ENCODE data around the gene TRIM3. TPM values are rescaled to one million over a fixed set of nuclear protein-coding genes. Genes with fewer than 3 reads are reported as not detected.

The TRIM3 gene
- total and polyA plus RNA-seq, 2 of the 4 experiments (the other 2 are of a cell fraction): 13.8 to 22.3 TPM

- dilution Hi-C loops (cut with HindIII; ENCODE audit: low sequenced_read_pairs, unreplicated experiment) (no loop called here), in situ Hi-C loops (cut with MboI; ENCODE audit: low sequenced_read_pairs) (no loop called here), intact Hi-C loops (cut with micrococcal nuclease) (no loop called here)
- peaks cover 50% of the 10 kb centered on the region for H3K9me1 ChIP-seq (ENCODE audit: insufficient read depth, low read length)
- no peak overlapping the region for H3K9ac ChIP-seq (ENCODE audit: low read depth, low read length)
- no peak overlapping the region for H3K4me2 ChIP-seq (ENCODE audit: low read depth, low read length)
- 94% methylated on average over 3 of the region's 7 CpGs; no CpG with 5 or more reads in 1 of the 2 experiments for WGBS, 2 experiments (ENCODE audit: extremely low coverage in 2 of 2, insufficient read length in 1 of 2)
- peaks cover 17% of the 10 kb centered on the region for H3K4me1 ChIP-seq (ENCODE audit: control insufficient read depth, insufficient read depth, low read length)
- ChIA-PET POLR2A (ENCODE audit: unreplicated experiment) (no interaction called here), CTCF (no interaction called here)
- TF ChIP-seq MXI1 (IDR thresholded peaks at IDR 0.05; ENCODE audit: borderline replicate concordance, low read depth, low read length): no peak
- no peak for TF ChIP-seq RAD21 (IDR thresholded peaks at IDR 0.05; ENCODE audit: low read length)
- no peak for TF ChIP-seq MAZ (IDR thresholded peaks at IDR 0.05; ENCODE audit: borderline replicate concordance, low read depth, low read length)
- no peak for TF ChIP-seq FOS (IDR thresholded peaks at IDR 0.05; ENCODE audit: low read depth, low read length)
- TF ChIP-seq SMC3 (IDR thresholded peaks at IDR 0.05; ENCODE audit: low read depth, low read length): no peak
- no peak for TF ChIP-seq ELK1 (IDR thresholded peaks at IDR 0.05; ENCODE audit: borderline replicate concordance, low read depth, low read length)
- no peak for TF ChIP-seq RFX5 (IDR thresholded peaks at IDR 0.05; ENCODE audit: low read depth, low read length)
- TF ChIP-seq, protein P1, sequence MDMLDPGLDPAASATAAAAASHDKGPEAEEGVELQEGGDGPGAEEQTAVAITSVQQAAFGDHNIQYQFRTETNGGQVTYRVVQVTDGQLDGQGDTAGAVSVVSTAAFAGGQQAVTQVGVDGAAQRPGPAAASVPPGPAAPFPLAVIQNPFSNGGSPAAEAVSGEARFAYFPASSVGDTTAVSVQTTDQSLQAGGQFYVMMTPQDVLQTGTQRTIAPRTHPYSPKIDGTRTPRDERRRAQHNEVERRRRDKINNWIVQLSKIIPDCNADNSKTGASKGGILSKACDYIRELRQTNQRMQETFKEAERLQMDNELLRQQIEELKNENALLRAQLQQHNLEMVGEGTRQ (IDR thresholded peaks at IDR 0.05; ENCODE audit: low read depth, low read length): no peak
- TF ChIP-seq POLR2A (IDR thresholded peaks at IDR 0.05; ENCODE audit: low read depth, low read length): no peak
- H2AK9ac ChIP-seq (replicated peaks; ENCODE audit: low read depth, low read length, poor library complexity): no peak overlapping the region
- H4K20me1 ChIP-seq (ENCODE audit: insufficient read depth, low read length): peaks cover 8% of the 10 kb centered on the region; the same call in 1 of the 2 replicates
- H2BK5ac ChIP-seq (ENCODE audit: low read depth, low read length, poor library complexity, severe bottlenecking): no peak overlapping the region
- no peak overlapping the region for H3K14ac ChIP-seq (replicated peaks; ENCODE audit: low read depth, low read length)
- no peak overlapping the region for H3K56ac ChIP-seq (ENCODE audit: extremely low read depth, insufficient read depth, low read length)
- H3K18ac ChIP-seq (ENCODE audit: low read depth, low read length): no peak overlapping the region
- no TSS peak for BruUV-seq (replicated peaks)
- no peak overlapping the region for H2BK20ac ChIP-seq (ENCODE audit: low read depth, low read length)
- no peak overlapping the region for H4K91ac ChIP-seq (ENCODE audit: insufficient read depth, low read depth, low read length)
- H3K4me3 ChIP-seq (ENCODE audit: insufficient read depth, low read depth, low read length): no peak overlapping the region
- H2BK15ac ChIP-seq (ENCODE audit: low read depth, low read length): no peak overlapping the region
- no peak overlapping the region for H2AFZ ChIP-seq (replicated peaks; ENCODE audit: low read length, poor library complexity)
- H4K5ac ChIP-seq (ENCODE audit: low read depth, low read length): no peak overlapping the region
- H3K4ac ChIP-seq (ENCODE audit: low read depth, low read length): no peak overlapping the region
- ATAC-seq (ENCODE audit: low read depth): no peak
- no peak overlapping the region for H2AK5ac ChIP-seq (ENCODE audit: low read depth, low read length)
- H3K27me3 ChIP-seq (ENCODE audit: control insufficient read depth, insufficient read depth, low read length): no peaks in the 10 kb centered on the region
- no peak for DNase-seq
- no peak overlapping the region for H2BK120ac ChIP-seq (ENCODE audit: low read depth, low read length)
- H4K8ac ChIP-seq (ENCODE audit: low read depth in 2 of 2, low read length in 2 of 2): no peak overlapping the region
- H3K23ac ChIP-seq (ENCODE audit: low read depth, low read length): no peak overlapping the region
- H3K9me3 ChIP-seq (ENCODE audit: control insufficient read depth, insufficient read depth, low read length): no peaks in the 10 kb centered on the region
- peaks cover 26% of the 10 kb centered on the region for H3K36me3 ChIP-seq (ENCODE audit: control insufficient read depth, insufficient read depth, low read length)
- H3K27ac ChIP-seq (ENCODE audit: insufficient read depth, low read length): no peak overlapping the region
- peaks cover 4 to 13% of the 10 kb centered on the region in 2 experiments for H3K79me1 ChIP-seq (ENCODE audit: low read depth in 1 of 2, low read length in 2 of 2)
Measured at GRCh38 chr11:6401464-6401863, 72.3 kb downstream of the TRIM3 start.
